Glutamatergic neuron (in vitro differentiated cells): ENCODE data around the gene NKPD1. TPM values are rescaled to one million over a fixed set of nuclear protein-coding genes. Genes with fewer than 3 reads are reported as not detected.

Experiments
- DNase-seq: peaks from one replicate; pipeline ENCODE4 v3.0.0; 2022
- H3K27ac Mint-ChIP-seq: one replicate; pipeline ENCODE4 v1.8.0; 2020; ENCODE audit warnings: mild to moderate bottlenecking, mixed read lengths, inconsistent platforms; ENCODE audit not compliant: unreplicated experiment
- H3K27me3 Mint-ChIP-seq: one replicate; pipeline ENCODE4 v1.8.0; 2020; ENCODE audit warnings: mild to moderate bottlenecking, moderate library complexity, mixed read lengths, inconsistent platforms; ENCODE audit not compliant: unreplicated experiment
- H3K36me3 Mint-ChIP-seq: one replicate; pipeline ENCODE4 v1.8.0; 2020; ENCODE audit warnings: mild to moderate bottlenecking, mixed read lengths, inconsistent platforms; ENCODE audit not compliant: unreplicated experiment
- H3K4me1 Mint-ChIP-seq: one replicate; pipeline ENCODE4 v1.8.0; 2020; ENCODE audit warnings: mild to moderate bottlenecking, low read depth, mixed read lengths, inconsistent platforms; ENCODE audit not compliant: unreplicated experiment
- H3K4me3 Mint-ChIP-seq: one replicate; pipeline ENCODE4 v1.8.0; 2020; ENCODE audit warnings: mild to moderate bottlenecking, mixed read lengths, inconsistent platforms; ENCODE audit not compliant: unreplicated experiment
- H3K9me3 Mint-ChIP-seq: one replicate; pipeline ENCODE4 v1.8.0; 2020; ENCODE audit warnings: mild to moderate bottlenecking, moderate library complexity, mixed read lengths, inconsistent platforms; ENCODE audit not compliant: unreplicated experiment
- total RNA-seq: library from RNA; stranded (reverse); fragmentation: NEBNext Ultra II Directional; extraction: Animal tissue kit (Norgen Biotek cat#: 25700); gene quantifications from one replicate; pipeline ENCODE4 v1.2.1, GENCODE V29; 2021; ENCODE audit not compliant: unreplicated experiment
- TF ChIP-seq, protein P1 (sequence below): fragments of 200-600 bp; sonication (generic); IDR thresholded peaks from one replicate; pipeline ENCODE4 v1.5.0; 2021; ENCODE audit not compliant: partially characterized antibody, unreplicated experiment

The NKPD1 gene
- total RNA-seq, 1 donor from 2014 or later = 1.2 TPM

DNA sequence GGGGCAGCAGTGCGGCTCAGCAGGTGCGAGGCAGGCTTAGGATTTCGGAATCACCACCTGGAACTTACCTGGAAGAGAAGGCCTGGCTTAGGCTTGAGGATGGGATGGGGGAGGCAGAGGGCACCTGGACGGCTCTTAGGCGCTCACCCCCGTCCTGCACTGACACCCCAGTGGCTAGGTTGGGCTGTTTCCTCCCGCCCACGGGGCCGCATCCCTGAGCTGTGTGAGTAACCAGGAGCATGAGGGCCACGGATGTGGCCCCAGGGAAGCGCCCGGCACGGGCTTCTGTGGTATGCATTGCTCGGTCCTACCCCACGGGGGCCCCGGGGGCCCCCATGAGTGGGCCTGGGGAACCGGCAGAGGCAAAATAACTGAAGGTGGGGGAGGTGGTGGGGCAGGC lies 2.4 kb upstream of the NKPD1 start:
- TF ChIP-seq, protein P1, sequence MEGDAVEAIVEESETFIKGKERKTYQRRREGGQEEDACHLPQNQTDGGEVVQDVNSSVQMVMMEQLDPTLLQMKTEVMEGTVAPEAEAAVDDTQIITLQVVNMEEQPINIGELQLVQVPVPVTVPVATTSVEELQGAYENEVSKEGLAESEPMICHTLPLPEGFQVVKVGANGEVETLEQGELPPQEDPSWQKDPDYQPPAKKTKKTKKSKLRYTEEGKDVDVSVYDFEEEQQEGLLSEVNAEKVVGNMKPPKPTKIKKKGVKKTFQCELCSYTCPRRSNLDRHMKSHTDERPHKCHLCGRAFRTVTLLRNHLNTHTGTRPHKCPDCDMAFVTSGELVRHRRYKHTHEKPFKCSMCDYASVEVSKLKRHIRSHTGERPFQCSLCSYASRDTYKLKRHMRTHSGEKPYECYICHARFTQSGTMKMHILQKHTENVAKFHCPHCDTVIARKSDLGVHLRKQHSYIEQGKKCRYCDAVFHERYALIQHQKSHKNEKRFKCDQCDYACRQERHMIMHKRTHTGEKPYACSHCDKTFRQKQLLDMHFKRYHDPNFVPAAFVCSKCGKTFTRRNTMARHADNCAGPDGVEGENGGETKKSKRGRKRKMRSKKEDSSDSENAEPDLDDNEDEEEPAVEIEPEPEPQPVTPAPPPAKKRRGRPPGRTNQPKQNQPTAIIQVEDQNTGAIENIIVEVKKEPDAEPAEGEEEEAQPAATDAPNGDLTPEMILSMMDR = no peak
- DNase-seq = no peak

DNA sequence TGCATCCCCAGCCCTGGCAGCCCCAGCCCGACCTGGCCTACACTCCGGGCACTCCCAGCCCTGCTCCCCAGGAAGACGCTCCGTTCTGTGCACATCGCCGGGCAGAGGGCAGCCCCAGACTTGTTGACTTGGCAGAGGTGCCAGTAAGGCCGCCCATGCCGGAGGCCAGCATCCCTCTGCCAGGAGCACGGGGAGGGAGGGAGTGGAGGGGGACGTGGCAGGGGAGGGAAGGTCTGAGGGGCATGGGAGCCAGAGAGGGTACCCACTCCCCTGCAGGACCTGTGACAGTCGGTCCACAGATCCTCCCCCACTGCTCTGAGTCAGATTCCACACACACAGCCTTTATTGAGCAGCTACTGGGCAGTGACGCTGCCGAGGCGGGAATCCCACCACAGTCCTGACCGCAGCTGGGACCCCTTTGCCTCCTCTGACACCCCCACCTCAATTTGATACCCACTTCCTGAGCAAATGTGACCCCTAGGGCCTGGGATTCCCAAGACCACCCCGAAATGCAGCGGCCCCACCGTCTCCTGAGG lies 1.9 kb upstream of the NKPD1 start:
- H3K4me3 Mint-ChIP-seq = no peak overlapping the region
- peaks cover 21% of the 10 kb centered on the region for H3K4me1 Mint-ChIP-seq
- H3K9me3 Mint-ChIP-seq = peaks cover 12% of the 10 kb centered on the region
- peaks cover 4% of the 10 kb centered on the region for H3K27me3 Mint-ChIP-seq
- H3K36me3 Mint-ChIP-seq = no peaks in the 10 kb centered on the region
- DNase-seq = no peak
- TF ChIP-seq, protein P1 = no peak
- H3K27ac Mint-ChIP-seq = no peak overlapping the region

More for the DNA sequence above, 2.4 kb upstream of the NKPD1 start:
- no peaks in the 10 kb centered on the region for H3K36me3 Mint-ChIP-seq
- H3K9me3 Mint-ChIP-seq = peaks cover 12% of the 10 kb centered on the region
- H3K4me1 Mint-ChIP-seq = peaks cover 21% of the 10 kb centered on the region
- H3K27ac Mint-ChIP-seq = no peak overlapping the region
- peaks cover 4% of the 10 kb centered on the region for H3K27me3 Mint-ChIP-seq
- no peak overlapping the region for H3K4me3 Mint-ChIP-seq

DNA sequence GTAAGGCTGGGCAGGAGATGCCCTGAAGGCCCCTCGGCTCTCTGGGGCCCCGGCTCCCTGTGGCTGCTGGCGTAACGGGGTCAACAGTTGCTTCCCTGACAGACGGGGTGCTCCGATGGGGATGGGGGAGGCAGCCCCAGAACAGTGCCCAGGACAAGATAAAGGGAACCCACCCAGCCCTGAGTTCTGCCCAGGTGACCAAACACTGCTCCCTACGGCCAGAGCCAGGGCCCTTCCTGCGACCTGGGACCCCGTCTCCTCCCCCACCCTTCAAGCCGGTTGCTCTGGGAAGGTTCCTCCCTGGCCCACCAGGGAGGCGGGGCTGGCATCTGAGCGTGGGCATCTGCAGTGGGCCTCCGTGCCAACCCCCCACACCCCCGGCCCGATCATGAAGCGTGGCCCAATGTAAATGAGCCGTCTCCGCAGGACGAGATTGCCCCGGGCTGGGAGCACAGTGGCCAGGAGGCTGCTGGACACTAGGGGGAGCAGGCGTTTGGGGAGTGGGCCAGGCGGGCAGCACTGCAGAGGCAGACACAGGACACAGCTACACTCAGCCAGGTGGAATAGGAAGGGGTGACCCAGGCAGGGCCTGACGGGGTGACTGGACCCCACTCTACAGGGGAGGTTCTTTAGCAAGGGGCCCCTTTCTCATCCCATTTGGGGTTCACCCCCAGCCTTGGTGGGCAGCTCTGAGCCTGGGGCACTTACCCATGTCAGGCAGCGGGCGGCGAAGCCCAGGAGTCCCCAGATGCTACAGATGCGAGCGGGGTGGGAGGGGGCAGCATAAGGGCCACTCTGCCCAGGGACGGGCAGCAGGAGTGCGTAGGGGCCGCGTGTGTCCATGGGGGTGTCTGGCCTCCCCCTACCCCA lies 1.2 kb upstream of the NKPD1 start:
- peaks cover 11% of the 10 kb centered on the region for H3K9me3 Mint-ChIP-seq
- TF ChIP-seq, protein P1 = peak; percentile 40
- H3K27me3 Mint-ChIP-seq = peaks cover 4% of the 10 kb centered on the region
- no peaks in the 10 kb centered on the region for H3K36me3 Mint-ChIP-seq
- peak; percentile 82 for DNase-seq
- H3K4me3 Mint-ChIP-seq = no peak overlapping the region
- peaks cover 19% of the 10 kb centered on the region for H3K4me1 Mint-ChIP-seq
- no peak overlapping the region for H3K27ac Mint-ChIP-seq

DNA sequence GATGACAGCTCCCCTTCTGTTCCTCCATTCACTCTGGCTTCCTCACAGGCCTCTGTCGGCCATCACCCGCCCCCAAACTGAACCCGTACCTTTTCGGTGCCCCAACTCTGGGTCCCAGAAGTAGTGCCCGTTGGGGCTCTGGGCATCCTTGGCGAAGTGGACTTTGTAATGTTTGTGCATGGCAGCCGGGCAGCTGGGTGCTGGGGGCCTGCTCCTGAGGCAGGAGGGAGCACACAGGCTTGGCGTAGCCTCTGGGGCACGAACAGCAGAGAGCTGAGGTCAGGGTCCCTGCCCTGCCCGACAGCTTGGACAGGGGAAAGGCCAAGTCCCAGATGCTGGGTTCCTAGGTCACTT lies 834 bp downstream of the NKPD1 start:
- H3K9me3 Mint-ChIP-seq = peaks cover 9% of the 10 kb centered on the region
- H3K4me3 Mint-ChIP-seq = peak overlapping the region; percentile 66
- peaks cover 2% of the 10 kb centered on the region for H3K27me3 Mint-ChIP-seq
- peak overlapping the region; percentile 83 for H3K27ac Mint-ChIP-seq
- TF ChIP-seq, protein P1 = no peak
- peaks cover 15% of the 10 kb centered on the region for H3K4me1 Mint-ChIP-seq
- H3K36me3 Mint-ChIP-seq = no peaks in the 10 kb centered on the region
- DNase-seq = no peak
